T-helper 1 cell treated with Interleukin-12 subunit alpha and Interleukin-12 subunit beta and Interleukin-4 antibody, amounts not matched to agents 30 μg/mL and 1 μg/mL, for 36 hours (primary cell): ENCODE results near the gene ADAT2.

Experiments
- H3K27ac Mint-ChIP-seq: one replicate; pipeline ENCODE4 v1.8.0; 2021; ENCODE audit warnings: mild to moderate bottlenecking, mixed read lengths
- H3K27me3 Mint-ChIP-seq: one replicate; pipeline ENCODE4 v1.8.0; 2021; ENCODE audit warnings: low read depth, mixed read lengths
- H3K36me3 Mint-ChIP-seq: one replicate; pipeline ENCODE4 v1.8.0; 2021; ENCODE audit warnings: low read depth, mixed read lengths
- H3K4me1 Mint-ChIP-seq: one replicate; pipeline ENCODE4 v1.8.0; 2021; ENCODE audit warnings: low read depth, mixed read lengths
- H3K4me3 Mint-ChIP-seq: one replicate; pipeline ENCODE4 v1.8.0; 2021; ENCODE audit warnings: mild to moderate bottlenecking, moderate library complexity, mixed read lengths
- H3K9me3 Mint-ChIP-seq: one replicate; pipeline ENCODE4 v1.8.0; 2021; ENCODE audit warnings: mixed read lengths

The ADAT2 gene

GRCh38 chr6:143419526-143419925 is 31.0 kb downstream of the ADAT2 start:
- no peak overlapping the region for H3K27ac Mint-ChIP-seq
- H3K9me3 Mint-ChIP-seq: no peaks in the 10 kb centered on the region
- H3K4me1 Mint-ChIP-seq: no peaks in the 10 kb centered on the region
- peaks cover 2% of the 10 kb centered on the region for H3K36me3 Mint-ChIP-seq
- H3K4me3 Mint-ChIP-seq: no peak overlapping the region
- no peaks in the 10 kb centered on the region for H3K27me3 Mint-ChIP-seq

GRCh38 chr6:143414769-143415168 is 35.7 kb downstream of the ADAT2 start:
- Mint-ChIP-seq H3K4me3 (no peak overlapping the region), H3K27me3 (no peaks in the 10 kb centered on the region)

GRCh38 chr6:143410859-143411270 is 39.6 kb downstream of the ADAT2 start:
- no peak overlapping the region for H3K27ac Mint-ChIP-seq
- H3K4me1 Mint-ChIP-seq: no peaks in the 10 kb centered on the region
- no peaks in the 10 kb centered on the region for H3K36me3 Mint-ChIP-seq
- no peaks in the 10 kb centered on the region for H3K27me3 Mint-ChIP-seq
- peaks cover 9% of the 10 kb centered on the region for H3K9me3 Mint-ChIP-seq
- no peak overlapping the region for H3K4me3 Mint-ChIP-seq

More at GRCh38 chr6:143414769-143415168, 35.7 kb downstream of the ADAT2 start:
- Mint-ChIP-seq H3K4me1 (no peaks in the 10 kb centered on the region), H3K9me3 (no peaks in the 10 kb centered on the region), H3K27ac (no peak overlapping the region), H3K36me3 (no peaks in the 10 kb centered on the region)

DNA sequence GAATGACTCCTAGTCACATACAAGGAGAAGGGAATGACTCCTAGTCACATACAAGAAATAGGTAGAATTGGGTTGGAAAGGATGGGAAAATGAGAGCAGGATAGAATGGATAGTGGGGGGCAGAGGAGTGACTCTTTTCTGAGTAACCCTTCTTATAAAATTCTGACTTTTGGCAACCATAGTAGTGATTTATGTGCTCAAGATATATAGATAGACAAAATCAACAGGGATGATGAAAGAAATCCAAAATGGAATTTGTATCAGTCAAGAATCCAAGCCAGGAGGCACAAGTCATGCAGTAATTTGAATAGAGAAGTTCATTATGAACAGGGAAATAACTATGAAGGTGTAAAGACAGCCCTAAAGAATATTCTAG is 41.7 kb downstream of the ADAT2 start:
- Mint-ChIP-seq H3K9me3 (peaks cover 9% of the 10 kb centered on the region), H3K36me3 (no peaks in the 10 kb centered on the region), H3K4me1 (no peaks in the 10 kb centered on the region), H3K27ac (no peak overlapping the region), H3K27me3 (no peaks in the 10 kb centered on the region), H3K4me3 (no peak overlapping the region)

DNA sequence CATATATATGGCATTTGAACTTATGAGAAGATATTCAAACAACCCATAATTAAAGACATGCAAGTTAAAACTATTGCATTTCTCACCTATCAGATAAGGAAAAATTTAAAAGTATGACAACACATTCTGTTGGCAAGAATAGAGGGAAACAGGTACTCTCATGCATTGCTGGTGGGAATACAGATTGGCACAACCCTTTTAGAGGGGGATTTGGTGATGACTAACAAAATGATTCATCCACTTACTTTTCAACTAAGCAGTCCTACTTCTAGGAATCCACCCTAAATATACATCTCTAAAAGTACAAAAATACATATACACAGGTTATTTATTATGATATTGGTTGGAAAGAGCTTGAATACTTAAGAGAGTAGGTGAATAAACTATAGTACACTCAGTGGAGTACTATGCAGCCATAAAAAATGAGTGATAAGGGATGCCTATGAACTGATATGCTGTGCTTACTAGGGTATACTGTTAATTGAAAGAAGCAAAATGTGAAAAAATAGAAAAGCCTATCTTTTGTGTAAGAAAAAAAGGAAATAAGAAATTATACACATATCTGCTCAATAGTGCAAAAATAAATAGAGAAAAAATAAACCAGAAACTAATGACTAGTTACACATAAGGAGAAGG is 42.2 kb downstream of the ADAT2 start:
- H3K9me3 Mint-ChIP-seq: peaks cover 9% of the 10 kb centered on the region
- no peak overlapping the region for H3K4me3 Mint-ChIP-seq
- no peaks in the 10 kb centered on the region for H3K27me3 Mint-ChIP-seq
- no peaks in the 10 kb centered on the region for H3K36me3 Mint-ChIP-seq
- no peak overlapping the region for H3K27ac Mint-ChIP-seq
- H3K4me1 Mint-ChIP-seq: peaks cover 2% of the 10 kb centered on the region

DNA sequence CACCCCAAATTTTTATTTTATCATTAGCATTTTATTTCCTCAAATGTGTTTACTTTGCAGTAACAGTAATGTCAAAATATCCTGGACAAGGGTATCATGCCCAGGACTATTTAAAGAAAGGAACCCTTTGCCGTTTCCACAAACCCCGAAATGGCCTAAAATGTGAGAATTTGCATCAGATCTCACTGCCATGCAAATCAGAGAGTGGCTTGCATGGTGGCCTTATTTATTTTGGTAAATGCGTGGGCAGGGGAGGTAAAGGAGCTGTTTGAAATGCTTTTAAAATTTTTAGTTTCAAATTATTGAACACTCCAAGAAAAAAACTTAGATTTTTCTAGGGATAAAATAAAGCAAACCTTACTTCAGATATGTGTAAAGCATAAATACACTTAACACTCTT is 43.8 kb downstream of the ADAT2 start:
- Mint-ChIP-seq H3K4me3 (no peak overlapping the region), H3K4me1 (peaks cover 2% of the 10 kb centered on the region), H3K27ac (no peak overlapping the region), H3K27me3 (no peaks in the 10 kb centered on the region), H3K9me3 (peaks cover 9% of the 10 kb centered on the region), H3K36me3 (no peaks in the 10 kb centered on the region)

GRCh38 chr6:143405373-143406154 is 44.9 kb downstream of the ADAT2 start:
- Mint-ChIP-seq H3K4me3 (no peak overlapping the region), H3K27me3 (no peaks in the 10 kb centered on the region), H3K36me3 (no peaks in the 10 kb centered on the region), H3K27ac (no peak overlapping the region), H3K4me1 (peaks cover 10% of the 10 kb centered on the region), H3K9me3 (peaks cover 9% of the 10 kb centered on the region)

DNA sequence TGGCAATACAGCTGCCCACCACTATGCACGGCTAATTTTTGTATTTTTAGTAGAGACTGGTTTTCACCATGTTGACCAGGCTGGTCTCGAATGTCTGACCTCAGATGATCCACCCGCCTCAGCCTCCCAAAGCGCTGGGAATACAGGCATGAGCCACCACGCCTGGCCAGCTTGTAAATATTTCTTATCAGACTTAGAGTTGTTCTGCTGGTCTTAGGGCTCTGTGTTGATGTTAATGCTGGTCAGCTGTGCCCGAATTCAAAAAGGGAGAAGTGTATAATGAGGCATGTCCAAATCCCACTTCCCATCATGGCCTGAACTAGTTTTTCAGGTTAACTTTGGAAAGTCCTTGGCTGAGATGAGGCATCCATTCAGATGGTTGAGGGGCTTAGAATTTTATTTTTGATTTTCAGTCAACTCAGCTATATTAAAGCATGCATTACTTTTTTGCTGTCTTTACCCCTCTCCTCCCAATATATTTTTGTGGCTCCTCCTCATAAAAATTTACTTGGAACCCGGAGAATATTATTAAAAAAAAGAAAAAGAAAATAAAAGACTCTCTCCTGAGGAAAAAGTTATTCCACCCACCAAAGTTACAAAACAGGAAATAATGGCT is 47.7 kb downstream of the ADAT2 start:
- Mint-ChIP-seq H3K4me1 (peaks cover 25% of the 10 kb centered on the region), H3K27ac (no peak overlapping the region), H3K9me3 (no peaks in the 10 kb centered on the region), H3K27me3 (no peaks in the 10 kb centered on the region), H3K4me3 (no peak overlapping the region), H3K36me3 (no peaks in the 10 kb centered on the region)

DNA sequence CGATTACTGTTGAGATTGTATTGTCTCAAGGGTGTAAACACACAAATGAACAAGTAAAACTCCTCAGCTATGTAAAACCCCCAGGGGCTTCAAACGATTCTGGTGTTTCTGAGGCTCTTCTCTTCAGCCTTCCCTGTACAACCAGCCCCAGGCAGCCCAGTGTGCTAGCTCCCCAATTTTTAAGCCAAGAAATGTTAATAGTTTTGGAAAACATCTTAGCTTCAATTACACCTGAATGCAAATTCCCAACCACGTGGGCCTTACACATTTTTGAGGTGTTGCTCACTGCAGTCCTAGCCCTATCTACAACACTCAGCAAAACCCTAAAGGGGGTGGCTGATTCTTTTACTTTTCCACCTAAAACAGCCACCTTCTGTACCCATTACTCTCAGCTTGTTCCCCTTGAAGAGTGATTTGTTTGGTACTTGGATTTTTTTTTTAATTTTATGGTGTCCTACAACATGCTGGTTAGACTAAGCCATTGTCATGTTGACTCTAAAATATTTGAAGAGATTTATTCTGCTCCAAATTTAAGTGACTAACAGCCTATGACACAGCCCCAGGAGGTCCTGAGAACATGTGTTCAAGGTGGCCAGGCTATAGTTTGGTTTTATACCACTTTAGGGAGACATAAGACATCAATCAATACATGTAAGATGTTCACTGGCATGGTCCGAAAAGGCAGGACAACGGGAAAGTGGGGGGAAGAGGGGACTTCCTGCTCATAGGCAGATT is 48.7 kb downstream of the ADAT2 start:
- Mint-ChIP-seq H3K4me3 (no peak overlapping the region), H3K36me3 (no peaks in the 10 kb centered on the region), H3K27me3 (no peaks in the 10 kb centered on the region), H3K4me1 (peaks cover 26% of the 10 kb centered on the region), H3K27ac (no peak overlapping the region), H3K9me3 (no peaks in the 10 kb centered on the region)

GRCh38 chr6:143401068-143401446 is 49.4 kb downstream of the ADAT2 start:
- Mint-ChIP-seq H3K9me3 (no peaks in the 10 kb centered on the region), H3K36me3 (no peaks in the 10 kb centered on the region), H3K27me3 (no peaks in the 10 kb centered on the region), H3K4me3 (no peak overlapping the region), H3K27ac (peak overlapping the region; percentile 19), H3K4me1 (peaks cover 26% of the 10 kb centered on the region)

GRCh38 chr6:143400258-143401067 is 50.0 kb downstream of the ADAT2 start:
- peaks cover 26% of the 10 kb centered on the region for H3K4me1 Mint-ChIP-seq
- H3K9me3 Mint-ChIP-seq: no peaks in the 10 kb centered on the region
- H3K36me3 Mint-ChIP-seq: no peaks in the 10 kb centered on the region
- no peak overlapping the region for H3K4me3 Mint-ChIP-seq
- H3K27me3 Mint-ChIP-seq: no peaks in the 10 kb centered on the region
- H3K27ac Mint-ChIP-seq: peak overlapping the region; percentile 19

DNA sequence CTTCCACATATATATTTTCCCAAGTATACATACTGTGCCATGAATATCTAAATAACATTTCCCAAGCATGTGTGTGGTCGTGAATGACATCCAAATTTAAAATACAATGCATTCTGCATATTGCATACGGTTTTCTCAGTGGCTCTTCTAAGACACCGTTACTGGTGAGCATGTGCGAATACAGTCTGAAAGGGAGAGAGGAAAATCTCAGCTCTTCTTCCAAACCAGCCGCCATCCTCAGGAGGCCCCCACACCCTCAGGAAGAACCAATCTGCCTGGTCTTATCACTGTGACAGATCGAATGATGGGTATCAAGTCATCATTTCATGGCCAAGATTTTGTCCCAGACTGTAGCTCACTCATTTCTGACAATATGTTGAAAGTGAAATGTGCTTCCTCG is 50.7 kb downstream of the ADAT2 start:
- H3K9me3 Mint-ChIP-seq: no peaks in the 10 kb centered on the region
- no peaks in the 10 kb centered on the region for H3K36me3 Mint-ChIP-seq
- H3K27me3 Mint-ChIP-seq: no peaks in the 10 kb centered on the region
- no peak overlapping the region for H3K4me3 Mint-ChIP-seq
- no peak overlapping the region for H3K27ac Mint-ChIP-seq
- peaks cover 26% of the 10 kb centered on the region for H3K4me1 Mint-ChIP-seq

- Mint-ChIP-seq H3K36me3 (no peaks in the 10 kb centered on the region), H3K4me1 (peaks cover 26% of the 10 kb centered on the region), H3K27ac (no peak overlapping the region), H3K27me3 (no peaks in the 10 kb centered on the region), H3K4me3 (no peak overlapping the region), H3K9me3 (no peaks in the 10 kb centered on the region)
Observed at GRCh38 chr6:143399176-143399575, 51.3 kb downstream of the ADAT2 start.
